ENCODE results near the gene CNTNAP1. TPM values are rescaled to one million over a fixed set of nuclear protein-coding genes. Genes with fewer than 3 reads are reported as not detected.

The CNTNAP1 gene
- total RNA-seq, 1 experiment from 2014 or later = 9.9 TPM

- no peak for DNase-seq (ENCODE audit: low read depth)
Observed at GRCh38 chr17:42683407-42684034, 1.2 kb downstream of the CNTNAP1 start.

- no peak for DNase-seq (ENCODE audit: low read depth)
Observed at GRCh38 chr17:42684929-42685556, 2.7 kb downstream of the CNTNAP1 start.

DNA sequence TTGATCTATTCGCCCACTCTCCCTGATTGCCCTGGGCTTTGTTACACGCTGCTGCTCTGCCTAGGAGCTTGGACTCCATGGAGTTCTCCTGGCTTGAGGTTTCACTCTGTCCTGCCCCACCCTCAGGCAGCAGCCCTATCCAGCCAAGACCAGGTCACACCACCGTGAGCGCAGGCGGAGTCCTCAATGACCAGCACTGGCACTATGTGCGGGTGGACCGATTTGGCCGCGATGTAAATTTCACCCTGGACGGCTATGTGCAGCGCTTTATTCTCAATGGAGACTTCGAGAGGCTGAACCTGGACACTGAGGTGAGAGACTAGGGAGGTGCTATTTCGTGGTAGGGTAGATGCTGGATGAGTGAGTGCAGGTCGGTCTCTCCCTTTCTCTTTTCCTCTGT lies 3.5 kb downstream of the CNTNAP1 start:
- no peak for DNase-seq (ENCODE audit: low read depth)

DNA sequence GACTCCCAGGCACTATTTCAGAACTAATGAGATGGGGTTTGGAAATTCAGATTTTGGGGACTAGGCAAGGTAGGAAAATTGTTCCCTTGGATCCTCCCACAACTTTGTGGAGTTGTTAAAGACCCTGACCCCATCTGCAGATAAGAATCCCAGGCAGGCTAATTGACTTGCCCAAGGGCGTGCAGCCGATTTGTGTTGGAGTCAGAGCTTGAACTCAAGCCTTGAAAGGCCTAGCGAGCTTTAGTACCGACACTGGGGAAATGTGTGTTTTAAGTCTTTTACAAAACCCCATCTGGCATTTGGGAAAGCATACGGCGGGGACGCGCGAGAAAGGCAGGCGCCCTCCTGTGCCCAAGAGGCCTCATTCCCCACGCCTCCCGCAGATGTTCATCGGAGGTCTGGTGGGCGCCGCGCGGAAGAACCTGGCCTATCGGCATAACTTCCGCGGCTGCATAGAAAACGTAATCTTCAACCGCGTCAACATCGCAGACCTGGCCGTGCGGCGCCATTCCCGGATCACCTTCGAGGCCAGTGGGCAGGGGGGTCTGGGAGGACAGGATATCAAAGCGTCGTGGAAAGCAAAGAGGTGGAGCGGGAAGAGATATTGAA lies 4.3 kb downstream of the CNTNAP1 start:
- no peak for DNase-seq (ENCODE audit: low read depth)

GRCh38 chr17:42687707-42688320 lies 5.5 kb downstream of the CNTNAP1 start:
- DNase-seq (ENCODE audit: low read depth) = no peak

DNA sequence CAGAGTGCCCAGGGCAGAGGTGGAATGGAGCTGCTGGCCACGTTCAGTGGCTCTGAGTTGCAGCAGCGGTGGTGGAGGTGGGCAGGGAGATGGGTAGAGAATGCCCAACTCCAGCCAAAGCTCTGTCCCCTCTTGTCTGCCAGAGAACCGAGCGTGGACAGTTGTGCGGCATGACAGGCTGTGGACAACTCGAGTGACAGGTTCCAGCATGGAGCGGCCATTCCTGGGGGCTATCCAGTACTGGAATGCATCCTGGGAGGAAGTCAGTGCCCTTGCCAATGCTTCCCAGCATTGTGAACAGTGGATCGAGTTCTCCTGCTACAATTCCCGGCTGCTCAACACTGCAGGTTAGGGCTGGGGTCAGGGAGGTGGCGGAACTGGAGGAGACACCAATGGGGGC lies 8.3 kb downstream of the CNTNAP1 start:
- no peak for DNase-seq (ENCODE audit: low read depth)

- no peak for DNase-seq (ENCODE audit: low read depth)
Observed at GRCh38 chr17:42691021-42691545, 8.8 kb downstream of the CNTNAP1 start.

DNA sequence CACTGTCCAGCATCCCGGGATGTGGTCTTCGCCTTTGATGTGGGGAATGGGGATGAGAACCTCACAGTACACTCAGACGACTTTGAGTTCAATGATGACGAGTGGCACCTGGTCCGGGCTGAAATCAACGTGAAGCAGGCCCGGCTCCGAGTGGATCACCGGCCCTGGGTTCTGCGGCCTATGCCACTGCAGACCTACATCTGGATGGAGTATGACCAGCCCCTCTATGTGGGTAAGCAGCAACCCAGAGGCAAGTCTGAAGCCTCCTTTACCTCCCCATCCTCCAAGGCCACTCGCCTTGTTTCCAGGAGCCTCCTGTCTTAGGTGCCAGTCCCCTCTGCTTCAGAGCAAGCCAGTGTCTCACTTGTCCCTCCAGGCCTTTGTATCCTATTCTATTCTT lies 10.2 kb downstream of the CNTNAP1 start:
- no peak for DNase-seq (ENCODE audit: low read depth)

DNA sequence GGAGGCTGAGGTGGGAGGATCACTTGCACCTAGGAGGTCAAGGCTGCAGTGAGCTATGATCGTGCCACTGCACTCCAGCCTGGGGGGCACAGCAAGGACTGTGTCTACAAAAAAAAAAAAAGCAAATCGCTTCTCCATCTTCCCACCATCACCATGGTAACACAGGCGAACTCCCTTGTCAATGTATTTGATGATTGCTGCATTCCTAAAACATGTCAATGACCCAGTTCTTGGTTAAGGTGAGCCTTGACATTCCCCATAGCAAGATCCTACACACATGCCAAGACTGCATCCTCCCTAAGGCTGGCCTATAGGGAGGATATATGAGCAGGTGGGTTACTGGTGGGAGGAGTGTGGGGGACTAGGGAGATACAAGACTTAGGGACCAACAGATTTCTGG lies 12.2 kb downstream of the CNTNAP1 start:
- DNase-seq (ENCODE audit: low read depth) = no peak

GRCh38 chr17:42695500-42695899 lies 13.2 kb downstream of the CNTNAP1 start:
- DNase-seq (ENCODE audit: low read depth) = no peak

GRCh38 chr17:42697108-42697811 lies 14.9 kb downstream of the CNTNAP1 start:
- no peak for DNase-seq (ENCODE audit: low read depth)

GRCh38 chr17:42698736-42699414 lies 16.5 kb downstream of the CNTNAP1 start:
- DNase-seq (ENCODE audit: low read depth) = peak; percentile 67

- DNase-seq (ENCODE audit: low read depth) = no peak
Observed at GRCh38 chr17:42699415-42699740, 17.0 kb downstream of the CNTNAP1 start.

GRCh38 chr17:42700586-42701289 lies 18.4 kb downstream of the CNTNAP1 start:
- DNase-seq (ENCODE audit: low read depth) = no peak

DNA sequence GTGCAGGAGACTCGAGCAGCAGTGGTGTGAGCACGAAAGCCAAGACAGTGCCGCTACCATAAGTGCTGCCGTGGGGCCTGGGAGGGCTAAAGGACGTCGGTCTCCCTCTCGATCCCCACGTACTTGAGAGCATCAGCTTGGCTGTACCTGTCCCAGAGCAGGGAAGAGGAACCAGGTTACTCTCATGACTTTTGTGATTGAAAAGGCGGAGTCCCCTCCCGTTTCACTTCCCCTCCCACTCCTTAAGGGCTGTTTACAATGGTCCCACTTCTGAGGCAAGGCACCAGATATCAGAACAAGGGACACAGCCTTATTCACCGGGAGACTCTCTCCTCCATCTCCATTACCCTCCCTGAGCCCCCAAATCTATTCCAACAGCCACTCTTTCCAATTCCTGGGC lies 20.1 kb downstream of the CNTNAP1 start:
- DNase-seq (ENCODE audit: low read depth) = no peak

GRCh38 chr17:42704490-42704836 lies 22.1 kb downstream of the CNTNAP1 start:
- no peak for DNase-seq (ENCODE audit: low read depth)

DNA sequence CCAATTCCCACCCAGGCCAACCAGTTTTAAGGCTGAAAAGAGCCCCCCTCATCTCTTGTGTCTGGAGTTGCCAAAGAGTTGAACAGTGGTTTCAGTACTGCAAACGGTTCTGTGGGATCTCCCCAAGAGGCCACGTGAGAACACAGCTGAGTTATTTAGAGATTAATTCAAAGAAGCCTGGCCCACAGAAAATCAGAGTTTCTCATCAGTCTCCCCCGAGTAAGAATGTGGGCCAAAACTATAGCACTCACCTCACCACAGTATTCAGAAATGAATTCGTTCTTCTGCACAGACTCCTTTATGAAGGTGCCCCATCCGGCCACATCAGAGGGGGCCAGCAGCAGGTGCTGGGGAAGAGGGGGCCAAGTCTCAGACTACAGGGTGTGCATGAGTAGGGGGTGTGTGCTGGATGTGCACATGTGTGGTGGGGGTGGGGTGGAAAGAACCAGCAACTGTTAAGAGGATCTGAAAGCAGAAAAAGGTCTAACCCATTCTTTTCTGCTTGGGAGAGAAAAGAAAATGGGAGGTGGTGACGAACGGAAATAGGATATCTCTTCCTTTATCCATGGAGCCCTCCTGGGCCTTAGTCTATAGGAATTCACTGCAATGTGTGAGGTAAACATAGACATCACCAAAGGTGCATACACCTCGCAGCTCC lies 22.6 kb downstream of the CNTNAP1 start:
- DNase-seq (ENCODE audit: low read depth) = no peak

- DNase-seq (ENCODE audit: low read depth) = no peak
Observed at GRCh38 chr17:42706732-42707131, 24.4 kb downstream of the CNTNAP1 start.

DNA sequence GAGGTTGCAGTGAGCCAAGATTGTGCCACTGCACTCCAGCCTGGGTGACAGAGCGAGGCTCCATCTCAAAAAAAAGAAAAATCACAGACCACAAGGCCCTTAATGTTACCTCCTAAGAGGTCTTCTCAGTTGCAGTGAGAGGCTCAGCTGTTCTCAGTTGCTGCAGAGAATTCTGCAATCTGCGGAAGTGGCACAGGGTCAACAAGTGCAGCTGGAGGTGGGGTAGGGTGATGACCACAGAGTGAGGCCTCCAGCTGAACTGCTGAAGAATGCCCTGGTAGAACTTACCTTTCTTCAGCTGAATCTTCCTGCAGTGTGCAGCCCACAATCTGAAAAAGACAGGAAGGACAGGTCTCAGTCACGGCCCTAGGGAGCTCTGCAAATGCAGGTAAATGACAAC lies 26.3 kb downstream of the CNTNAP1 start:
- DNase-seq (ENCODE audit: low read depth) = no peak

- DNase-seq (ENCODE audit: low read depth) = no peak
Observed at GRCh38 chr17:42709561-42709960, 27.2 kb downstream of the CNTNAP1 start.
